Lung (tissue), 16 donors: ENCODE results near the gene WNT2. TPM values are rescaled to one million over a fixed set of nuclear protein-coding genes. Genes with fewer than 3 reads are reported as not detected.
A peak's percentile ranks its signal among the peaks of the same experiment; 100 is the strongest.

ENCODE experiments used
- ATAC-seq: fragments of 200-7000 bp; cut with Tn5 transposase; one replicate; pipeline ENCODE4 v1.9.1; 2020; ENCODE audit warnings: moderate number of reproducible peaks; ENCODE audit not compliant: insufficient read depth, low FRiP score
- DNase-seq, 3 donors: peaks; one replicate each; pipeline ENCODE4 v3.0.0-alpha.2; 2013 to 2017
- H3K27ac ChIP-seq, 2 donors: one replicate each; pipeline ENCODE4 v1.5.1; 2013; ENCODE audit warnings: mild to moderate bottlenecking in 2 of 2, moderate library complexity in 2 of 2, control low read depth in 1 of 2, inconsistent platforms in 1 of 2, low read depth in 1 of 2, low read length in 1 of 2
- H3K27me3 ChIP-seq, 3 donors: one replicate each; pipeline ENCODE4 v1.5.1; 2013; ENCODE audit warnings: low read length in 2 of 3; ENCODE audit not compliant: control insufficient read depth in 3 of 3, insufficient read depth in 3 of 3
- H3K36me3 ChIP-seq, 4 donors: one replicate each; pipeline ENCODE4 v1.5.1; 2013; ENCODE audit warnings: low read length in 4 of 4, mild to moderate bottlenecking in 1 of 4, moderate library complexity in 1 of 4; ENCODE audit not compliant: control insufficient read depth in 4 of 4, insufficient read depth in 4 of 4
- H3K4me1 ChIP-seq, 5 donors: one replicate each; pipeline ENCODE4 v1.5.1; 2013; ENCODE audit warnings: low read length in 5 of 5, mild to moderate bottlenecking in 2 of 5, moderate library complexity in 1 of 5; ENCODE audit not compliant: control insufficient read depth in 5 of 5, insufficient read depth in 5 of 5
- H3K4me3 ChIP-seq: one replicate; pipeline ENCODE4 v1.5.1; 2013; ENCODE audit warnings: mild to moderate bottlenecking, control low read depth, moderate library complexity
- H3K9ac ChIP-seq, 2 donors: one replicate each; pipeline ENCODE4 v1.5.1; 2013; ENCODE audit warnings: low read length in 2 of 2, control low read depth in 1 of 2; ENCODE audit not compliant: insufficient read depth in 1 of 2
- H3K9me3 ChIP-seq, 4 donors: one replicate each; pipeline ENCODE4 v1.5.1; 2013; ENCODE audit warnings: low read length in 3 of 4, mild to moderate bottlenecking in 1 of 4, moderate library complexity in 1 of 4; ENCODE audit not compliant: control insufficient read depth in 4 of 4, insufficient read depth in 3 of 4
- CTCF ChIP-seq: IDR thresholded peaks from 2 replicates; pipeline ENCODE4 v1.5.1; 2012; ENCODE audit warnings: mild to moderate bottlenecking; ENCODE audit errors: control extremely low read depth, extremely low read depth
- WGBS, 2 donors: extraction: QIAGEN DNeasy Blood & Tissue Kit; methylation state at CpG; one replicate each; pipeline ENCODE4 v1.1.7; 2013; 5-methylcytosine and 5-hydroxymethylcytosine counted together
- long read RNA-seq, 5 donors: transcript quantifications; one replicate each; lab custom pipeline, GENCODE V29; 2026
- polyA plus RNA-seq, 2 donors: library from polyadenylated mRNA; stranded (reverse); fragments of 200-250 nt; gene quantifications; one replicate each; pipeline ENCODE4 v1.2.1, GENCODE V29; 2013
- total RNA-seq, 2 donors: library from RNA; depleted of rRNA in 1 of 2; stranded (reverse); fragments of >200 nt in 1 of 2; gene quantifications; one replicate each; pipeline ENCODE4 v1.2.1, GENCODE V29; 2014 to 2021
- donor health status: control.
- donor health status: control.
- donor health status: Bipolar disorder and iron deficiency.
- donor health status: healthy.
- donor health status: DM: yes; HTN: yes; CAD: no.

The WNT2 gene
- 10 to 100 TPM; 24.3 to 59.2 TPM for total RNA-seq
- polyA plus RNA-seq = 1 to 10 TPM; 3.1 to 9.9 TPM
- long read RNA-seq, donor 1, transcript WNT2-202 (5 exons, 1,768 nt) = minor isoform, 6 of 91 reads
- long read RNA-seq, donor 1, transcript WNT2-201 (5 exons, 2,907 nt) = major isoform, 83 of 91 reads
- long read RNA-seq, donor 1, partial matches to known transcripts = 0 of 91 reads
- long read RNA-seq, donor 1, other reads (novel, unspliced or antisense) = 0 of 91 reads
- long read RNA-seq, donor 2, transcript WNT2-201 (5 exons, 2,907 nt) = major isoform, 26 of 41 reads
- long read RNA-seq, donor 2, partial matches to known transcripts = 14 of 41 reads
- long read RNA-seq, donor 2, other reads (novel, unspliced or antisense) = 0 of 41 reads
- long read RNA-seq, donor 3, transcript WNT2-201 (5 exons, 2,907 nt) = major isoform, 43 of 46 reads
- long read RNA-seq, donor 3, partial matches to known transcripts = 0 of 46 reads
- long read RNA-seq, donor 3, other reads (novel, unspliced or antisense) = 0 of 46 reads
- long read RNA-seq, donor 4, transcript WNT2-201 (5 exons, 2,907 nt) = major isoform, 28 of 52 reads
- long read RNA-seq, donor 4, partial matches to known transcripts = 23 of 52 reads
- long read RNA-seq, donor 4, other reads (novel, unspliced or antisense) = 0 of 52 reads
- long read RNA-seq, donor 5, transcript WNT2-201 (5 exons, 2,907 nt) = major isoform, 79 of 83 reads
- long read RNA-seq, donor 5, partial matches to known transcripts = 0 of 83 reads
- long read RNA-seq, donor 5, other reads (novel, unspliced or antisense) = 0 of 83 reads

GRCh38 chr7:117322741-117323304 is at the start of gene WNT2:
TSS of gene WNT2 (minus strand) at chr7:117323058. CDS start at chr7:117322989, 69 bp downstream.
- Histone ChIP-seq H3K27me3 (peaks cover 2 to 49% (median 5%) of the 10 kb centered on the region in 3 donors), H3K4me3 (peak within 1 kb of the TSS; percentile 22), H3K27ac (peak within 1 kb of the TSS in 1 of 2 donors; percentile 54), H3K9ac (peak within 1 kb of the TSS; percentile 64 to 89), H3K36me3 (peaks cover 0 to 31% (median 12%) of the 10 kb centered on the region in 4 donors), H3K9me3 (peaks cover 0 to 5% (median under 1%) of the 10 kb centered on the region in 4 donors), H3K4me1 (peaks cover 0 to 40% (median 16%) of the 10 kb centered on the region in 5 donors)
- no peak for TF ChIP-seq CTCF
- ATAC-seq (no peak), DNase-seq (peak; percentile 72 to 76 (median 76))
- 1 to 2% methylated on average over 54 to 60 of the region's 60 CpGs for WGBS, 2 donors

- WGBS, 2 donors = 90 to 97% methylated on average over 1 of the region's 1 CpG
- no peaks in the 10 kb centered on the region for H3K9me3 ChIP-seq
- H3K4me1 ChIP-seq = peaks cover 0 to 3% (median 0%) of the 10 kb centered on the region in 5 donors
- DNase-seq (no peak), ATAC-seq (no peak)
- no peaks in the 10 kb centered on the region for H3K36me3 ChIP-seq
- H3K27ac ChIP-seq = no peak overlapping the region
- no peaks in the 10 kb centered on the region for H3K27me3 ChIP-seq
- no peak for TF ChIP-seq CTCF
- no peak overlapping the region for H3K9ac ChIP-seq
- no peak overlapping the region for H3K4me3 ChIP-seq
Observed at GRCh38 chr7:117372073-117372472, 49.2 kb upstream of the WNT2 start.

- ATAC-seq (no peak), DNase-seq (peak; percentile 72 to 97 (median 96))
- Histone ChIP-seq H3K9ac (no peak overlapping the region), H3K4me3 (no peak overlapping the region), H3K27ac (no peak overlapping the region), H3K9me3 (no peaks in the 10 kb centered on the region), H3K4me1 (peaks cover 0 to 50% (median 0%) of the 10 kb centered on the region in 5 donors), H3K36me3 (no peaks in the 10 kb centered on the region), H3K27me3 (no peaks in the 10 kb centered on the region)
- TF ChIP-seq CTCF = no peak
Observed at GRCh38 chr7:117364339-117365080, 41.7 kb upstream of the WNT2 start.
